Measurements from ENCODE around the gene ARL6IP6.

The ARL6IP6 gene

DNA sequence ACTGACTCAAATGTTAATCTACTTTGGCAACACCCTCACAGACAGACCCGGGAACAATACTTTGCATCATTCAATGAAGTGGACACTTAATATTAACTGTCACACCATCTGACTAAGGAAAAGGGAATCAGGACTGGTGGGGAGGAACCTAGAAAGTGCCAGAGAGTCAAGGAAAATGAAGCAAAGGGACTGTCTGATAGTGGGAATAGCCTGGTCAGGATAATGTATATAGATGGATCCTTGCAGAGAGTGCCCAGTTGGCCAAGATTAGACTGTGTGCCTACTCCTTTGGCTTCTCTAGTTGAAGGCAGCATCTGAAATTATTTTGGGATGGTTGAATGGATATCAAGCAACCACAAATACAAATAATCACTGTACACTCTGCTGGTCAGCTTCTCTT, 45.2 kb downstream of the ARL6IP6 start:
- no peak for FAIRE-seq
- no peak for DNase-seq (ENCODE audit: insufficient read length, low spot score)
- TF ChIP-seq, protein P1, sequence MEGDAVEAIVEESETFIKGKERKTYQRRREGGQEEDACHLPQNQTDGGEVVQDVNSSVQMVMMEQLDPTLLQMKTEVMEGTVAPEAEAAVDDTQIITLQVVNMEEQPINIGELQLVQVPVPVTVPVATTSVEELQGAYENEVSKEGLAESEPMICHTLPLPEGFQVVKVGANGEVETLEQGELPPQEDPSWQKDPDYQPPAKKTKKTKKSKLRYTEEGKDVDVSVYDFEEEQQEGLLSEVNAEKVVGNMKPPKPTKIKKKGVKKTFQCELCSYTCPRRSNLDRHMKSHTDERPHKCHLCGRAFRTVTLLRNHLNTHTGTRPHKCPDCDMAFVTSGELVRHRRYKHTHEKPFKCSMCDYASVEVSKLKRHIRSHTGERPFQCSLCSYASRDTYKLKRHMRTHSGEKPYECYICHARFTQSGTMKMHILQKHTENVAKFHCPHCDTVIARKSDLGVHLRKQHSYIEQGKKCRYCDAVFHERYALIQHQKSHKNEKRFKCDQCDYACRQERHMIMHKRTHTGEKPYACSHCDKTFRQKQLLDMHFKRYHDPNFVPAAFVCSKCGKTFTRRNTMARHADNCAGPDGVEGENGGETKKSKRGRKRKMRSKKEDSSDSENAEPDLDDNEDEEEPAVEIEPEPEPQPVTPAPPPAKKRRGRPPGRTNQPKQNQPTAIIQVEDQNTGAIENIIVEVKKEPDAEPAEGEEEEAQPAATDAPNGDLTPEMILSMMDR (IDR thresholded peaks at IDR 0.05; ENCODE audit: insufficient read depth, missing control alignments), result no peak

DNA sequence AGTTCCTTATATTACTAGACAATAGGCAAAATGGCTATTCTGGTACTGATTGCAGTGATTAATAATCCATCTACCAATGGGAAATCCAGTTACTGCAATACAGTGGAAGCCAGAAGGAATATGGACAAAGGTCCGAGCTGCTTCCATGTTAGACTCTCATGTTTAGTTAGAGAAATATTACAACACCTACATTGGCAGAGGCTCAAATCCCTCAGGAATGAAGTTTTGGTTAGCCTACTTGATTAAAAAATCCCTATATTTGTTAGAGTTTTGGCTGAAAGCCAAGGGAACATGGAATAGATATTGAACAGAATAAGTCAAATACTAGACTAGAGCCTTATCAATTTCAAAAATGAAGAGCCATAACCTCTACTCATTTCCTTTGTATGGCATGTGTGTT, 48.5 kb downstream of the ARL6IP6 start:
- no peak for FAIRE-seq
- no peak for DNase-seq (ENCODE audit: insufficient read length, low spot score)
- TF ChIP-seq, protein P1 (IDR thresholded peaks at IDR 0.05; ENCODE audit: insufficient read depth, missing control alignments), result no peak

DNA sequence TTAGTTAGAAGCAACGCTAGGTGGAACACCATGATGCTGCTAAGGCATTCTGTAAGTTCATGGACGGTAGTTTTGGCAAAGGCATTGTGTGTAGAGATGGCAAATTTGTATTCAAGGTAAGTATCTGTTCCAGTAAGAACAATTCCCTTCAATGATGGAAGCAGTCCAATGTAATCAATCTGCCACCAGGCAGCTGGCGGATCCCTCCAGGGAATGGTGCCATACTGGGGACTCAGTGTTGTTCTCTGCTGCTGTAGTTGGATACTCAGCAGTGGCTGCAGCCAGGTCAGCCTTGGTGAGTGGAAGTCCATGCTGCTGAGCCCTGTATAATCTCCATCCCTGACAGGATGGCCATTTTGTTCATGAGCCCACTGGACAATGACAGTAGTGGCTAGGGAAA, 62.8 kb downstream of the ARL6IP6 start:
- DNase-seq (ENCODE audit: insufficient read length, low spot score) (no peak), FAIRE-seq (no peak)
- TF ChIP-seq, protein P1 (IDR thresholded peaks at IDR 0.05; ENCODE audit: insufficient read depth, missing control alignments), result no peak

DNA sequence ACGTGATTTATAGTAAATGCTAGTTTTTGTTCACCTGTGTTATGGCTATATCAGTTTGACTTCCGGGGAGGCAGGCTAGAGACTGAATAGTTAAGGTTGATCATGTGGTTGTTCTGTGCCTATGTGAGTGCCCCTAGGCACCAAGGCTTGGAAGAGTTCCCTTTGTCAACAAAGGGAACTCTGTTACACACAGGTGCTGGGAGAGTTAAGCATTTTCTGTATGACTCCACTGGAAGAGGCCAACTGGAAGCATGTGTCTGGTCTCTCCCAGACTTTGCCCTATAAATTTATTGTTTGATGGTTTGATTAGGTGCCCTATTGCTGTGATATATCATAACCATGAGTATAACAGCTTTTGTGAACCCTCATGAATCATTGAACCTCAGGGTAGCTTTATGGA, 63.8 kb downstream of the ARL6IP6 start:
- FAIRE-seq (no peak), DNase-seq (ENCODE audit: insufficient read length, low spot score) (no peak)
- TF ChIP-seq, protein P1 (IDR thresholded peaks at IDR 0.05; ENCODE audit: insufficient read depth, missing control alignments), result no peak

DNA sequence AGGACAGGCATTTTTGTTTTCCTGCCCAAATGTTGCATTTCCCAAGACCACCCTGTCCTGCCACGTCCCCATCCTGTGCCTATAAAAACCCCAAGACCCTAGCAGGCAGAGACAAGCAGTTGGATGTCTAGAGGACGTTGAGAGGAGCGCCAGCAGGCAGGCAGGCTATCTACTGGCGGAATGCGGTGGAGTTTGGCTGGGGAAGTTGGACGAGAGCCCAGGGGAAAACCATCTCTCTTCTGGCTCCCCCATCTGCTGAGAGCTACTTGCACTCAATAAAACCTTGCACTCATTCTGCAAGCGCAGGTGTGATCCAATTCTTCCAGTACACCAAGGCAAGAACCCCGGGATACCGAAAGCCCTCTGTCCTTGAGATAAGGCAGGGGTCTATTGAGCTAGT, 72.5 kb downstream of the ARL6IP6 start:
- no peak for DNase-seq (ENCODE audit: insufficient read length, low spot score)
- TF ChIP-seq, protein P1 (IDR thresholded peaks at IDR 0.05; ENCODE audit: insufficient read depth, missing control alignments), result no peak
- FAIRE-seq, result no peak

DNA sequence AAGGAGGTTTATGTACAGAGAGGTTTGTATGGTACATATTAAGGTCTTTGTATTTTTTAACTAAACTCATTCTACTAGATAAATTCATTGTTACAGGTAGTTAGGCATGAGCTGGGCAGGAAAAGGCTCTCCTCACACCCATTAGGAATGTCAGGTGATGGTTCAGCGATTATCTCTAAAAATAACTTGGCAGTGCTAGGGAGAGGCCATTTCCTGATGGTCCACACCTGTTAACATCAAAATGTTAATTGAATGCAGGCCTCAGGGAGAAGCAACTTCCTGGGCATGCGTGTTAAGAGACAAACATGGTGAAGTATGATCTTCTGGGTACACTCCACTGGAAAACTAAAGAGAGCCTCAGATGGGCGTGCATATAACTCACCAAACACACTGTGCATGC, 73.6 kb downstream of the ARL6IP6 start:
- TF ChIP-seq, protein P1 (IDR thresholded peaks at IDR 0.05; ENCODE audit: insufficient read depth, missing control alignments), result no peak
- DNase-seq (ENCODE audit: insufficient read length, low spot score) (no peak), FAIRE-seq (no peak)

DNA sequence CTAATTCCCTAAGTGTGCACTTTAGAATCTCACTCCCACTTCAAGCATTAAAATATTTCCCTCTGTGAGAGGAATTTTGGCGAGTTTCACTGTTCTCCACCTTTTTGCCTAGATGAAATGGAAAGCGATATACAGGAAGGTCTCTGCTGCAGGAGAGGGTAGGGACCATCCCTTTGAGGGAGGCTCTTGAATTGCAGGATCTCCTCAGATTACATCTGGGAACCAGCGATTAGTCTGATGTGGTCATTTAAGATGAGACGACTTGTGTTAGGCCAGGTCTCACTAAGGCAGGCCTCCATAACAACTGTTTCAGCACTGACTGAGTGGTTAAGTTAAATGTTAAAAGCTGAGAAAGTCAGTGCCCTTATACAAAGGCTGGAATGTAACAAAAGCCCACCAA, 74.6 kb downstream of the ARL6IP6 start:
- FAIRE-seq (no peak), DNase-seq (ENCODE audit: insufficient read length, low spot score) (no peak)
- TF ChIP-seq, protein P1 (IDR thresholded peaks at IDR 0.05; ENCODE audit: insufficient read depth, missing control alignments), result no peak

Measured in D721Med (cell line).